Measurements from ENCODE around the gene SLC37A2. TPM values are rescaled to one million over a fixed set of nuclear protein-coding genes. Genes with fewer than 3 reads are reported as not detected.

SLC37A2 gene
- total RNA-seq, 1 donor from 2014 or later: 0.37 TPM

DNA sequence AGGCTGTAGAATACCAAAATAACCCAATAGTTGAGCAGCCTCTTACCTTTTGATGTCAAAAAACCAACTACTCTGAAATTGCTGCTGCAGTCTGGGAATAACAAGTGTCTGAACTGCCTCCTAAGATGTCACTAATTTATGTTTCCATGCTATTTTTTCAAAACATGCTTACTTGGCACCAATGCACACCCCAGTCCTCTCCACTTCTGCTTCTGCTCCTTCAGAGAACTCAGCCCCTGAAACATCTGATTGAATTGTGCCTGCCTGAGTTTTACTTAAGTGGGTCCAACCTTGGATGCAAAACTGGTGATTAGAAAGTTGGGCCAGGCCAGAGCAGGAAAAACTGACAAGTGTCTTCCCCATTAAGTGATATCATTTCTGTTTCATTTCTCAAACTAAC lies 72.9 kb downstream of the SLC37A2 start:
- Mint-ChIP-seq H3K4me3 (ENCODE audit: unreplicated experiment) (no peak overlapping the region), H3K27ac (ENCODE audit: unreplicated experiment) (no peak overlapping the region), H3K27me3 (ENCODE audit: low read depth) (no peaks in the 10 kb centered on the region), H3K9me3 (ENCODE audit: low read depth) (no peaks in the 10 kb centered on the region), H3K36me3 (ENCODE audit: low read depth) (no peaks in the 10 kb centered on the region), H3K4me1 (ENCODE audit: low read depth) (peaks cover 29% of the 10 kb centered on the region)
- no peak for DNase-seq (ENCODE audit: low spot score)
- TF ChIP-seq, protein P1, sequence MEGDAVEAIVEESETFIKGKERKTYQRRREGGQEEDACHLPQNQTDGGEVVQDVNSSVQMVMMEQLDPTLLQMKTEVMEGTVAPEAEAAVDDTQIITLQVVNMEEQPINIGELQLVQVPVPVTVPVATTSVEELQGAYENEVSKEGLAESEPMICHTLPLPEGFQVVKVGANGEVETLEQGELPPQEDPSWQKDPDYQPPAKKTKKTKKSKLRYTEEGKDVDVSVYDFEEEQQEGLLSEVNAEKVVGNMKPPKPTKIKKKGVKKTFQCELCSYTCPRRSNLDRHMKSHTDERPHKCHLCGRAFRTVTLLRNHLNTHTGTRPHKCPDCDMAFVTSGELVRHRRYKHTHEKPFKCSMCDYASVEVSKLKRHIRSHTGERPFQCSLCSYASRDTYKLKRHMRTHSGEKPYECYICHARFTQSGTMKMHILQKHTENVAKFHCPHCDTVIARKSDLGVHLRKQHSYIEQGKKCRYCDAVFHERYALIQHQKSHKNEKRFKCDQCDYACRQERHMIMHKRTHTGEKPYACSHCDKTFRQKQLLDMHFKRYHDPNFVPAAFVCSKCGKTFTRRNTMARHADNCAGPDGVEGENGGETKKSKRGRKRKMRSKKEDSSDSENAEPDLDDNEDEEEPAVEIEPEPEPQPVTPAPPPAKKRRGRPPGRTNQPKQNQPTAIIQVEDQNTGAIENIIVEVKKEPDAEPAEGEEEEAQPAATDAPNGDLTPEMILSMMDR (IDR thresholded peaks at IDR 0.05): no peak

DNA sequence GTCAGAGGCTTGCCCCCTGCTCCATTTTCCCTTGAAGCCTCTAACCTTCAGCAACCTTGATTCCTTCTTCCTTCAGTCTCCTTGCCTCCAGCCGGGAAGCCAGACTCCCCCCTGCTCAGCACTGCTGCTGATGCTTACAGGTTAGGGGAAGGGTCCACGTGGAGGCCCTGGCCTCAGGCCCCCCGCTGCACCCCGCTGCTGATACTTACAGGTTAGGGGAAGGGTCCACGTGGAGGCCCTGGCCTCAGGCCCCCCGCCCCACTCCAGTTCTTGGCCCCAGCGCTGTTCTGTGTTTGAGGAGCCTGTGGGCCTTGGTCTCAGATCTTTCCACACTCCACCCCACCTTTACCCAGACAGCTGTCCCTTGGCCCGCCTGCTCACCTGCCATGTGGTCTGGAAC lies 75.9 kb downstream of the SLC37A2 start:
- H3K4me3 Mint-ChIP-seq (ENCODE audit: unreplicated experiment): no peak overlapping the region
- no peak overlapping the region for H3K27ac Mint-ChIP-seq (ENCODE audit: unreplicated experiment)
- no peaks in the 10 kb centered on the region for H3K36me3 Mint-ChIP-seq (ENCODE audit: low read depth)
- peaks cover 15% of the 10 kb centered on the region for H3K4me1 Mint-ChIP-seq (ENCODE audit: low read depth)
- DNase-seq (ENCODE audit: low spot score): no peak
- no peaks in the 10 kb centered on the region for H3K9me3 Mint-ChIP-seq (ENCODE audit: low read depth)
- no peaks in the 10 kb centered on the region for H3K27me3 Mint-ChIP-seq (ENCODE audit: low read depth)
- TF ChIP-seq, protein P1 (IDR thresholded peaks at IDR 0.05): no peak

DNA sequence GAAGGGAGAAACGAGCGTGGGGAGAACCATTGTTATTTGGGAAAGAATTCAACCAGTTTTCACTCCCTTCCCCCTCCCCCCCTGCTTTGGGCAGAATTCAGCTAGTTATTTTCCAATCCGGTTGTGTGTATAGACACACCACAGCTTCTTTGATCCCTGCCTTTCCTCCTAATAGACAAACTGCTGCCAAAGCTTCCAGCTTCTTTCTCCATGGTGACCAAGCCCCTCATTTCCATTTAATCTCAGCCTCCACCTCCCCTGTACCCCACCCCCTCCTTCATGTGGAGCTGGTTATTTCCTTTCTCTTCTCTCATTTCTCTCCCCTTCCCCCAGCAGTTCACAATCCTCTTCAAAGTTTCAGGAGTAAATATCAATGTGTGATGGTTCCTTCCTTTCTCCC lies 76.7 kb downstream of the SLC37A2 start:
- H3K4me3 Mint-ChIP-seq (ENCODE audit: unreplicated experiment): no peak overlapping the region
- TF ChIP-seq, protein P1 (IDR thresholded peaks at IDR 0.05): no peak
- H3K27me3 Mint-ChIP-seq (ENCODE audit: low read depth): no peaks in the 10 kb centered on the region
- no peak for DNase-seq (ENCODE audit: low spot score)
- H3K9me3 Mint-ChIP-seq (ENCODE audit: low read depth): no peaks in the 10 kb centered on the region
- H3K27ac Mint-ChIP-seq (ENCODE audit: unreplicated experiment): no peak overlapping the region
- no peaks in the 10 kb centered on the region for H3K36me3 Mint-ChIP-seq (ENCODE audit: low read depth)
- peaks cover 15% of the 10 kb centered on the region for H3K4me1 Mint-ChIP-seq (ENCODE audit: low read depth)

Other genes with a start within 250 kb of the SLC37A2 start
- 4.9 to 12.0 TPM (median 10.9 TPM) in 3 replicates for gene ROBO3, start 197.9 kb upstream of the SLC37A2 start, total RNA-seq
- gene ROBO4, start 165.4 kb upstream of the SLC37A2 start, total RNA-seq: not detected in 3 replicates
- gene HEPN1, start 144.1 kb upstream of the SLC37A2 start, total RNA-seq: not detected in 3 replicates
- gene HEPACAM, start 127.3 kb upstream of the SLC37A2 start, total RNA-seq: not detected in 3 replicates
- gene CCDC15, start 109.1 kb upstream of the SLC37A2 start, total RNA-seq: 0.90 to 3.6 TPM (median 1.2 TPM) in 3 replicates
- 11.5 to 15.2 TPM (median 12.0 TPM) in 3 replicates for gene TMEM218, start 48.3 kb downstream of the SLC37A2 start, total RNA-seq
- 34.0 to 74.0 TPM (median 34.9 TPM) in 3 replicates for gene PKNOX2, start 101.4 kb downstream of the SLC37A2 start, total RNA-seq

All from chondrocyte (in vitro differentiated cells).